GM12872 (cell line): ENCODE data around the gene PRICKLE1.

Source experiments
- CTCF ChIP-seq: IDR thresholded peaks from 3 replicates; pipeline ENCODE4 v1.5.1; 2011; ENCODE audit warnings: low read depth, mild to moderate bottlenecking, low read length, moderate library complexity; ENCODE audit not compliant: insufficient read depth

PRICKLE1 gene

GRCh38 chr12:42568952-42569915 is 20.3 kb downstream of the PRICKLE1 start:
- peak; percentile 58 for TF ChIP-seq CTCF

GRCh38 chr12:42565633-42566032 is 23.9 kb downstream of the PRICKLE1 start:
- no peak for TF ChIP-seq CTCF

GRCh38 chr12:42564996-42565395 is 24.6 kb downstream of the PRICKLE1 start:
- no peak for TF ChIP-seq CTCF

- no peak for TF ChIP-seq CTCF
These were observed 25.0 kb downstream of the PRICKLE1 start for GRCh38 chr12:42564556-42564955.

- no peak for TF ChIP-seq CTCF
These were observed 28.6 kb downstream of the PRICKLE1 start for GRCh38 chr12:42560977-42561376.

- no peak for TF ChIP-seq CTCF
These were observed 31.9 kb downstream of the PRICKLE1 start for GRCh38 chr12:42557586-42558172.

- TF ChIP-seq CTCF = no peak
These were observed 32.6 kb downstream of the PRICKLE1 start for GRCh38 chr12:42556917-42557316.
